Fibroblast of lung (primary cell): ENCODE results near the gene HILPDA.

Source experiments
- CTCF ChIP-seq, 2 donors: IDR thresholded peaks in 1 of 2; conservative IDR thresholded peaks in 1 of 2; 1 replicate in 1 of 2; 2 replicates in 1 of 2; pipeline ENCODE4 v1.5.1; 2011 to 2012; ENCODE audit warnings: low read length in 2 of 2, control low read depth in 1 of 2, inconsistent platforms in 1 of 2, low read depth in 1 of 2, mild to moderate bottlenecking in 1 of 2
- EZH2 ChIP-seq: IDR thresholded peaks from 2 replicates; pipeline ENCODE4 v1.5.1; 2012; ENCODE audit warnings: low read length, control low read depth, mild to moderate bottlenecking; ENCODE audit errors: missing control alignments

GRCh38 chr7:128450409-128450808 lies 5.3 kb upstream of the HILPDA start:
- TF ChIP-seq CTCF (conservative IDR thresholded peaks at IDR 0.05 in 1 of 2, IDR thresholded peaks at IDR 0.05 in 1 of 2; ENCODE audit: low read depth in 1 of 2, low read length in 2 of 2) (no peak), EZH2 (no peak)
